Measurements from ENCODE around the gene RYR1. TPM values are rescaled to one million over a fixed set of nuclear protein-coding genes. Genes with fewer than 3 reads are reported as not detected.

Gene RYR1
- total RNA-seq, 1 donor from 2014 or later: 0.32 TPM

DNA sequence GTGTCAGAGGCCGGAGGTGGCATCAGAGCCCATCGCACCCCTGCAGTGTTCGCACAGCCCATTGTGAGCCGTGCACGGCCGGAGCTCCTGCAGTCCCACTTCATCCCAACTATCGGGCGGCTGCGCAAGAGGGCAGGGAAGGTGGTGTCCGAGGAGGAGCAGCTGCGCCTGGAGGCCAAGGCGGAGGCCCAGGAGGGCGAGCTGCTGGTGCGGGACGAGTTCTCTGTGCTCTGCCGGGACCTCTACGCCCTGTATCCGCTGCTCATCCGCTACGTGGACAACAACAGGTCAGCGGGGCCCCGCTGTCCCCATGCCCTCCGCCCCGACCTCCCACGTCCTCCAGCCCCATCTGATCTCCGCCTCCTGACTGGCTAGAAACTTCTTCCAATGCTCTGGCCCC lies 85.7 kb downstream of the RYR1 start:
- Histone ChIP-seq H3K36me3 (ENCODE audit: insufficient read depth, low read length) (no peaks in the 10 kb centered on the region), H4K20me1 (ENCODE audit: insufficient read depth, low read length) (no peaks in the 10 kb centered on the region), H3K4me2 (ENCODE audit: low read length) (no peak overlapping the region), H3K9ac (ENCODE audit: low read length) (no peak overlapping the region), H3K27me3 (ENCODE audit: insufficient read depth, low read length) (no peaks in the 10 kb centered on the region), H3K79me2 (ENCODE audit: insufficient read depth, low read length) (no peaks in the 10 kb centered on the region), H3K4me3 (ENCODE audit: insufficient read depth, low read depth, low read length) (no peak overlapping the region), H3K9me3 (ENCODE audit: insufficient read depth, low read depth, low read length) (no peaks in the 10 kb centered on the region), H3K4me1 (ENCODE audit: insufficient read depth, low read length) (no peaks in the 10 kb centered on the region), H3K27ac (ENCODE audit: low read depth, low read length) (no peak overlapping the region), H2AFZ (ENCODE audit: low read depth, low read length) (no peak overlapping the region)
- no peak overlapping the region for H3K27ac Mint-ChIP-seq (ENCODE audit: unreplicated experiment)
- peaks cover 8% of the 10 kb centered on the region for H3K27me3 Mint-ChIP-seq (ENCODE audit: low read depth, unreplicated experiment)
- no peaks in the 10 kb centered on the region for H3K36me3 Mint-ChIP-seq (ENCODE audit: low read depth, unreplicated experiment)
- H3K4me1 Mint-ChIP-seq (ENCODE audit: low read depth, unreplicated experiment): no peaks in the 10 kb centered on the region
- FAIRE-seq (no peak), DNase-seq (ENCODE audit: low read depth) (no peak)
- H3K9me3 Mint-ChIP-seq (ENCODE audit: unreplicated experiment): no peaks in the 10 kb centered on the region
- no peak overlapping the region for H3K4me3 Mint-ChIP-seq (ENCODE audit: unreplicated experiment)
- TF ChIP-seq, protein P1, sequence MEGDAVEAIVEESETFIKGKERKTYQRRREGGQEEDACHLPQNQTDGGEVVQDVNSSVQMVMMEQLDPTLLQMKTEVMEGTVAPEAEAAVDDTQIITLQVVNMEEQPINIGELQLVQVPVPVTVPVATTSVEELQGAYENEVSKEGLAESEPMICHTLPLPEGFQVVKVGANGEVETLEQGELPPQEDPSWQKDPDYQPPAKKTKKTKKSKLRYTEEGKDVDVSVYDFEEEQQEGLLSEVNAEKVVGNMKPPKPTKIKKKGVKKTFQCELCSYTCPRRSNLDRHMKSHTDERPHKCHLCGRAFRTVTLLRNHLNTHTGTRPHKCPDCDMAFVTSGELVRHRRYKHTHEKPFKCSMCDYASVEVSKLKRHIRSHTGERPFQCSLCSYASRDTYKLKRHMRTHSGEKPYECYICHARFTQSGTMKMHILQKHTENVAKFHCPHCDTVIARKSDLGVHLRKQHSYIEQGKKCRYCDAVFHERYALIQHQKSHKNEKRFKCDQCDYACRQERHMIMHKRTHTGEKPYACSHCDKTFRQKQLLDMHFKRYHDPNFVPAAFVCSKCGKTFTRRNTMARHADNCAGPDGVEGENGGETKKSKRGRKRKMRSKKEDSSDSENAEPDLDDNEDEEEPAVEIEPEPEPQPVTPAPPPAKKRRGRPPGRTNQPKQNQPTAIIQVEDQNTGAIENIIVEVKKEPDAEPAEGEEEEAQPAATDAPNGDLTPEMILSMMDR (IDR thresholded peaks at IDR 0.05; ENCODE audit: insufficient read depth, low read depth, low read length): no peak
- TF ChIP-seq EZH2 (IDR thresholded peaks at IDR 0.05; ENCODE audit: insufficient read depth, low read length): no peak

DNA sequence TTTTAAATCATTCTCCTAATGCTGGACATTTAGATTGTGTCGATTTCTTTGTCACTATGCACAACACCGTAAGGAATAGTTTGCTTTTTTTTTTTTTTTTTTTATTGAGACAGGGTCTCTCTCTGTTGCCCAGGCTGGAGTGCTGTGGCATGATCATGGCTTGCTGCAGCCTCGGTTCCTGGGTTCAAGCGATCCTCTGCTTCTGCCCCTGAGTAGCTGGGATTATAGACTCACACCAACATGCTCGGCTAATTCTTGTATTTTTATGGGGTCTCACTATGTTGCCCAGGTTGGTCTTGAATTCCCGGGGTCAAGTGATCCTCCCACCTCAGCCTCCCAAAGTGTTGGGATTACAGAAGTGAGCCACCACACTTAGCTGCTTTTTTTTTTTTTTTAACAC lies 86.5 kb downstream of the RYR1 start:
- no peak overlapping the region for H3K4me3 Mint-ChIP-seq (ENCODE audit: unreplicated experiment)
- no peaks in the 10 kb centered on the region for H3K4me1 ChIP-seq (ENCODE audit: insufficient read depth, low read length)
- no peaks in the 10 kb centered on the region for H3K36me3 ChIP-seq (ENCODE audit: insufficient read depth, low read length)
- no peak for TF ChIP-seq EZH2 (IDR thresholded peaks at IDR 0.05; ENCODE audit: insufficient read depth, low read length)
- TF ChIP-seq, protein P1 (IDR thresholded peaks at IDR 0.05; ENCODE audit: insufficient read depth, low read depth, low read length): no peak
- DNase-seq (ENCODE audit: low read depth): no peak
- H3K9me3 Mint-ChIP-seq (ENCODE audit: unreplicated experiment): no peaks in the 10 kb centered on the region
- H3K4me1 Mint-ChIP-seq (ENCODE audit: low read depth, unreplicated experiment): no peaks in the 10 kb centered on the region
- H3K27ac Mint-ChIP-seq (ENCODE audit: unreplicated experiment): no peak overlapping the region
- H3K27me3 ChIP-seq (ENCODE audit: insufficient read depth, low read length): no peaks in the 10 kb centered on the region
- no peak overlapping the region for H2AFZ ChIP-seq (ENCODE audit: low read depth, low read length)
- no peak for FAIRE-seq
- H3K27ac ChIP-seq (ENCODE audit: low read depth, low read length): no peak overlapping the region
- H3K9ac ChIP-seq (ENCODE audit: low read length): no peak overlapping the region
- H4K20me1 ChIP-seq (ENCODE audit: insufficient read depth, low read length): no peaks in the 10 kb centered on the region
- peaks cover 16% of the 10 kb centered on the region for H3K27me3 Mint-ChIP-seq (ENCODE audit: low read depth, unreplicated experiment)
- H3K4me3 ChIP-seq (ENCODE audit: insufficient read depth, low read depth, low read length): no peak overlapping the region
- no peaks in the 10 kb centered on the region for H3K79me2 ChIP-seq (ENCODE audit: insufficient read depth, low read length)
- H3K9me3 ChIP-seq (ENCODE audit: insufficient read depth, low read depth, low read length): no peaks in the 10 kb centered on the region
- no peak overlapping the region for H3K4me2 ChIP-seq (ENCODE audit: low read length)
- H3K36me3 Mint-ChIP-seq (ENCODE audit: low read depth, unreplicated experiment): no peaks in the 10 kb centered on the region

DNA sequence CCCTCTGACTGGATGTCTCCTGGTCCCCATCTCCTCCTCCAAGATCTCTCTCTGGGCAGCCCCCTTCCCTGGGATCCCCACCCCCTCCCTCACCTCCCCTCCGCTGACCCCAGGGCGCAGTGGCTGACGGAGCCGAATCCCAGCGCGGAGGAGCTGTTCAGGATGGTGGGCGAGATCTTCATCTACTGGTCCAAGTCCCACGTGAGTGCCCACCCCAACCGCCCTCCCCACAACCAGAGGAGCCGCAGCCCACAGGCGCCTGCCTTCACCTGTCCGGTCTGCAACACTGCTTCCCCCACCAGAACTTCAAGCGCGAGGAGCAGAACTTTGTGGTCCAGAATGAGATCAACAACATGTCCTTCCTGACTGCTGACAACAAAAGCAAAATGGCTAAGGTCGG lies 89.4 kb downstream of the RYR1 start:
- H3K9me3 Mint-ChIP-seq (ENCODE audit: unreplicated experiment): no peaks in the 10 kb centered on the region
- Histone ChIP-seq H2AFZ (ENCODE audit: low read depth, low read length) (no peak overlapping the region), H3K27ac (ENCODE audit: low read depth, low read length) (no peak overlapping the region), H3K27me3 (ENCODE audit: insufficient read depth, low read length) (no peaks in the 10 kb centered on the region), H3K4me2 (ENCODE audit: low read length) (no peak overlapping the region), H3K9ac (ENCODE audit: low read length) (no peak overlapping the region), H3K9me3 (ENCODE audit: insufficient read depth, low read depth, low read length) (no peaks in the 10 kb centered on the region), H3K36me3 (ENCODE audit: insufficient read depth, low read length) (no peaks in the 10 kb centered on the region), H3K79me2 (ENCODE audit: insufficient read depth, low read length) (no peaks in the 10 kb centered on the region), H3K4me3 (ENCODE audit: insufficient read depth, low read depth, low read length) (no peak overlapping the region), H4K20me1 (ENCODE audit: insufficient read depth, low read length) (no peaks in the 10 kb centered on the region), H3K4me1 (ENCODE audit: insufficient read depth, low read length) (no peaks in the 10 kb centered on the region)
- no peaks in the 10 kb centered on the region for H3K4me1 Mint-ChIP-seq (ENCODE audit: low read depth, unreplicated experiment)
- peaks cover 12% of the 10 kb centered on the region for H3K27me3 Mint-ChIP-seq (ENCODE audit: low read depth, unreplicated experiment)
- no peak overlapping the region for H3K4me3 Mint-ChIP-seq (ENCODE audit: unreplicated experiment)
- H3K36me3 Mint-ChIP-seq (ENCODE audit: low read depth, unreplicated experiment): no peaks in the 10 kb centered on the region
- no peak for DNase-seq (ENCODE audit: low read depth)
- no peak for TF ChIP-seq EZH2 (IDR thresholded peaks at IDR 0.05; ENCODE audit: insufficient read depth, low read length)
- TF ChIP-seq, protein P1 (IDR thresholded peaks at IDR 0.05; ENCODE audit: insufficient read depth, low read depth, low read length): no peak
- no peak for FAIRE-seq
- H3K27ac Mint-ChIP-seq (ENCODE audit: unreplicated experiment): no peak overlapping the region

Data from astrocyte (in vitro differentiated cells and primary cell).